HG03521 (cell line): Measurements from ENCODE around the gene USP49.

Experiments
- ATAC-seq: cut with Tn5 transposase; IDR thresholded peaks from one replicate; pipeline ENCODE4 v1.9.1; 2021; ENCODE audit warnings: mild to moderate bottlenecking, moderate library complexity; ENCODE audit not compliant: unreplicated experiment

Gene USP49

GRCh38 chr6:41759905-41760579, 135.1 kb downstream of the USP49 start:
- no peak for ATAC-seq

- no peak for ATAC-seq
These were observed 135.9 kb downstream of the USP49 start for GRCh38 chr6:41759106-41759904.

DNA sequence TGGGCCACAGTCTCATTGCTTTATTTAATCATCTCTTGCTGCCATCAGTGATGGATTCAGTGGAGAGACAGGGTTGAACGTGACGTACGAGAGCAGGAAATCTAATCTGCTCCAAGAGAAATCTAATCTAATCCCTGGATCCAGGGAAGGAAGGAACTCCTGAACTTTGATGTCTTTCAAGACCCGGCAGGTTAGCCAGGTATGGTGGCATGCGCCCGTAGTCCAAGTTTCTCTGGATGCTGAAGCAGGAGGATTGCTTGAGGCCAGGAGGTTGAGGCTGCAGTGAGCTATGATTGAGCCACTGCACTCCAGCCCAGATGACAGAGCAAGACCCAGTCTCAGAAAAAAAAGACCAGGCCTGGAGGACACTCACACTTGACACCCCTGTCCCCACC, 136.5 kb downstream of the USP49 start:
- no peak for ATAC-seq

DNA sequence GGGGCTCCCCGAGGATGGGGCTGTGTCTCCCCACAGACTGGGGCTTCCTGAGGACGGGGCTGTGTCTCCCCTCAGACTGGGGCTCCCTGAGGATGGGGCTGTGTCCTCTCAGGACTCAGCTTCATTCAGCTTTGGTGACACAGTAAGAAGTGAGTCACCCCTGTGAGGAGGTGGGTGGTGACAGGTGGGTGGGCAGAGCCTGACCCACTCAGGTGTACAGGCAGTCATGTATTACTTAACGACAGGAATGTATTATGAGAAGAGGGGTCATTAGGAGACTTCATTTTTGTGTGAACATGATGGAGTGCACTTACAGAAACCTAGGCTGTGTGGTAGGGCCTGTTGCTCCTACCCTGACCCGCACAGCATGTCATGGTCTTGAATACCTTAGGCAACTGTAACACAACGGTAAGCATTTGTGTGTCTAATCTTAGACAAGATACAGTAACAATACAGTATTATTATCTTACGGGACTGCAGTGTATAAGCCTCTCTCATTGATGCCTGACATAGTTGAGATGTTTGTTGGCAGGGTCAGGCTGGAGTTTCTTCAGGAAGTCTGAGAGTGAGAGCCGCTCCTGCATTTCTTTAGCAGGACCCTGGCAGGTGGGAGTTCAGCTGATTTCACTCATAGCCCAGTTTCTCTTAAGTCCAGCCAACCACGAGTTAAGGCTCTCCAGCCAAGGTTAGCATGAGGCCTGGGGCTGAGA, 137.1 kb downstream of the USP49 start:
- no peak for ATAC-seq

DNA sequence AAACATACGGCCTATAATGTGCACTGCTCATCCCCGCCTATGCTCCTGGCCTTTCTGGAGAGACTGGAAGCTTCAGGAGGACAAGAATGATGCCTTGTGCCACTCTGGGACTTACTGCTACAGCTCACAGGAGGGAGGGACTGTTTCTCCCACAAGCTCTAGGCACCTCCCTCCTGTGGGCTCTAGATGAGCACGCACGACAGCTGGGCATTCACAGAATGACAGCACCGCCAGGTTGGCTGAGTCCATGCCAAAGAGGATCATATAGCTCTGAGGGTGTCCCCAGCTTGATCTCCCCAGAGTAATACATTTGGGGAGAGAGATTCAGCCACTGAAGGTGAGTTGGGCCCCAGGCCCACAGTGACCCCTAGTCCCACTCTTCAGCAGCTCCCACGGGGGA, 137.9 kb downstream of the USP49 start:
- no peak for ATAC-seq

- no peak for ATAC-seq
These were observed 138.8 kb downstream of the USP49 start for GRCh38 chr6:41756354-41756753.

DNA sequence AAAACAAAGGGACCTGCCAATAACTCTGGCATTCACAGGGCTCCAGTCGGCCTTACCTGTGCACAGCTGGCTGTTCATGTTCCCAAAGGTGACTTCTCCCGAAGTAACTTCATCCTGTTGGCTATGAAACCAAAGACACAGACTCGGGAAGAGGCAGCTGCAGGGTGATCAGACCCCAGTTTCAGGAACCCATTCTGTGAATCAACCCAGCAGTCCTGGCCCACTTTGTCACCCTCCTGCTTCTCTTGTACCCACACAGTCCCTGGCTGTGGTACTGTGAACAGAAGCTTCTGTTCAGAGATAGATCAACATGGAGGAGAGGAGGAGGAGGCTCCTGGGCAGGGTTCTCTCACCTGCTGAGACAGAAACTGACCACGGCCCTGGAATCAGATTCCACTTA, 139.3 kb downstream of the USP49 start:
- no peak for ATAC-seq

DNA sequence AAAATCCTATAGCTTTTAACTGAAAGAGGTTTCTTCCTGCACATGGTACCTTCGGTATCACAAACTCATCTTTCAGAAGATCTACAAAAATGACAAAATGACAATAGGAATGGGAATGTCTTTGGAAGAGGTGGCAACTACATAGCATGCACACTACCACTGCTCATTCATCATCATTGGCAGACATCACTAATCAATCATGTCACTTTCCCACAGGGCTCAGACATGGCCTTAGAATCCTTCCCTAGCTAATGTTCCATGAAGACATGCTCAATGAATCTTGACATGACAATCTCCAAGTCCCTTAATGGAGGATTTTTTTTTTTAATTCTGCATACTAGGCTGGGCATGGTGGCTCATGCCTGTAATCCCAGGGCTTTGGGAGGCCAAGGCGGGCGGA, 144.8 kb downstream of the USP49 start:
- ATAC-seq, result no peak

DNA sequence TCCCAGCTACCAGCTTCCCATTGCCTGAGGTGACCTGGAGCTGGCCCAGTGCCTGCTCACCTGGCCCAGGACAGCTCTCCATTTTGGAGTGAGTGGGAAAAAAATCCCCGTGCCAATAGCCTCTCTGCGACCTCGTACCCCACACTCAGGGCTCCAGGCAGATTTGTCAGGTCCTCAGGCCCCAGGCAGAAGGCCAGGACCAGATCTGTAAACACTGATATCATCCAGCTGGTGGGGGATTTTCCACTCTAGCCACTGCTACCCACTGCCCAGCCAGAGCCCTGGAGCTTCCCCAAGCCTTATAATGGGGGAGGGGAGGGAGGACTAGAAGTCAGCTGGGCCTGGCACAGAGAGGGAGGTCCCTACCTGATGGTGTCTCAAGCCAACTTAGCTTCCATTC, 146.6 kb downstream of the USP49 start:
- no peak for ATAC-seq

DNA sequence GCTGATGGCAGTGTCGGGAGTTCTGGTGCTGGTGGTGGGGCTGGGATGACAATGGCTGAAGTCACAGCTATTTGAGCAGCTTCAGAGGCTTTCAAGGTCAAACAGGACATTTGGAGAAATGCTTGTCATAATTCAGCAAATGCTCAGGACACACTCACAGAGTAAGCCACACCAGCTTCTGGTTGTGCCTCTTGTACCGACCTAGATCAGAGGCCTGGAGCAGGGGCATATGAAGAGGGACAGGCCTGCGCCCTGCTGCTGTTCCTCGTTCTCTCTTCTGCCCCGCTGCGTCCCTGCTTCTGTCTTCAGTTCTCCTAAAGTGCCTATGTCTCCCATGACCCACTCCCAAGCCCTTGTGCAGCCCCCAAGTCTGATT, 147.1 kb downstream of the USP49 start:
- ATAC-seq, result no peak

- ATAC-seq, result no peak
These were observed 147.7 kb downstream of the USP49 start, which contains the start of gene PGC for GRCh38 chr6:41747256-41748101. Gene PGC (minus strand): TSS chr6:41747397. CDS start chr6:41747334, 63 bp downstream.

- no peak for ATAC-seq
These were observed 149.1 kb downstream of the USP49 start for GRCh38 chr6:41746107-41746506.

- no peak for ATAC-seq
These were observed 150.9 kb downstream of the USP49 start for GRCh38 chr6:41744236-41744787.

DNA sequence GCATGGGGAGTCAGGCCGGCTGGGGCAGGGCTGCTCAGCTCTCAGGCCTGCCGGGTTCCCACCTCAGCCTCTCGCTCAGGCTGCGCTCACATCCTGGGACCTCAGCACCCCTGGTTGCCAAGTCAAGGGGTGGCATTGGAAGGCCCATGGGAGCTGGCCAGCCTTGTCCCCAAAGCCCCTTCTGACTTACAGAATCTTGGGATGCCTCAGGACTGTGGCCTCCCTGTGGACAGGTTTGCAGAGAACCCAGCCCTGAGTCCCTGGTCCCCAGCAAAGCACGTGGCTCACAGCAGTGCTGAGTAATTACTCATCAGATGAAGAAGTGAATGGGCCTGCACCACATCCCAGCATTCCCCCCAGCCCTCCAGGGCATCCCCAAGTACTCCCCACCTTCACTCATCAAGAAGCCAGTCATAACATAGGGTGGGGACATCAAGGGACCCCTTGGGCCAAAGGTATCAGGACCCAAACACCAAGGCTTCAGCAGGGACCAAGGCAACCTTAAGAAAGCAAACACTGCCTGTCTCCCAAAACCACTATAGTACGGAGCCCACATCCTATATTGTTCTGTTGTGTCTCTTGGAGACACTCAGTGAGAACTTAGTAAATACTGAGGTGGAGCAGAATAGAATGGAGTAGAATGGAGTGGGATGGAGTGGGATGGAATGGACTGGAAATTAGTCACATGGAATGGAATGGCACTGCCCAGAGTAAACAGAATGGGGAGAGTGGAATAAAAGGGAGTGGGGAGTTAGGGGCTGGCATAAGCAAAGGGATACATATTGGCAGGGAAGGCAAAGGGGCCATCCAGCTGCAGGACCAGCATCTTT, 151.6 kb downstream of the USP49 start:
- no peak for ATAC-seq

DNA sequence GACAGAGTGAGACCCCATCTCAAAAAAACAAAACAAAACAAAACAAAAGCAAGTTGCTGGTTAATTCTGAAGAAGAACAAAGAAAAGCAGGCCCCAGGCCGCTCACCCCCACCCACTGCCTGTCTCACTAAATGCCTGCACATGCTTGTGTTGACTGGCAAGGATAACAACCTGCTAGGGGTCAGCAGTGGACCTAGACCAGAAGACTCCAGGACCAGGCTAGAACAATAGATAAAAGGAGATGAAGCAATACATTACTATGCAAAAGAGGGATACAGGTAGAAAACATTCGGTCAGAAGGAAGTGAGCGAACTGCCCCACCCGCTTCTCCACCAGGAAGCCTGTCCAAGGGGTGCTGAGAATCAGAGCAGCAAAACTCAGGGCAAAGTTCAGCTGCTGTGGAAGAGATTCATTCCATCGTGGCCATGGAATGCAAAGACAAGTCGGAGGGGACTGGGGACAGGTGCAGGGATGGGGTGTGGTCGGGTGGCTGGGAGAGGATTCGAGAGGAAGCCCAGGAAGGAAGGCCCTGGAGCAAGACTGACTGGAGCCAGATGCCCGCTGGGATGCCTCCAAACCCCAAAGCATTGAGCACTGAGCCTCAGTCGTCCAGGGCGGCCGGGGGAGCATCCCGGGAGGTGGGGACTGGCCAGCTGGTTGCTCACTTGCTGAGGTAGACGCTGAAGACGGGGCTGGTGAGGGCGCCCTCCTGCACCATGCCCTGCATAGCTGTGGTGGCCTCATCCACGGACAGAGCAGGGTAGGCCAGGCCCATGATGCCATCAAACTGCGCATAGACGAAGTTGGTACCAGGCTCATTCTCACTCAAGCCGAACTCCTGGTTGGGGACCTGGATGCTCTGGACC, 153.3 kb downstream of the USP49 start:
- ATAC-seq, result no peak

DNA sequence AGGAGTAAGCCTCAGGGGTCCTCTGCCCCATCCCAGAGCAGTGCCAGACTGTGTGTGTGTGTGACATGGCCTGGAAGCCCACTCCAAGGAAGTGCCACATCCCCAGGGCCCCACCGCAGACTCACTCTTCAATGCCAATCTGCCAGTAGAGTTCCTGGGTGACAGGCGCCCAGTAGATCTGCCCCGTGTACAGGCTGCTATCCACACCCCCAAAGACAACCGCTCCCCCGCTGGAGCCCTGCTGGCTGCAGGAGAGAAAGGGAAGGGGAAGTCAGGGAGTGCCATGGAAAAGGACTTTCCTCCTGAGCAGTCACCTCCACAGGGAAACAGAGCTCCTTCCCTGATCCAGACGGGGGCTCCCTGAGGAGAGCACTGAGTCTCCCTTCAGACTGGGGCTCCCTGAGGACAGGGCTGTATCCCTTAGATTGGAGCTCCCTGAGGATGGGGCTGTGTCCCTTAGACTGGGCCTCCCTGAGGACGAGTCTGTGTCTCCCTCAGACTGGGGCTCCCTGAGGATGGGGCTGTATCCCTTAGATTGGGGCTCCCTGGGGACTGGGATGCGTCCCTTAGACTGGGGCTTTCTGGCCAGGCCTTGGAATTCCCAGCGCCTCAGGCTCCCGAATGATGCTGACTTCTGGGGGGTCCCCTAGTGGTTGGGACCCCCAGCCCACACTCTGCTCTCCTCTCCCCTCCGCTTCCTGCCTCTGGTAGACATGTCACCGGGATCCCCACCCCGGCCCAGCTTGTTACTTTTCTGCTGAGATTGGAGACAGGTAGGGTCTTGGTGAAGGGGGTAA, 154.6 kb downstream of the USP49 start:
- ATAC-seq, result no peak
